H1 (cell line): Measurements from ENCODE around the gene GTF2F2. TPM values are rescaled to one million over a fixed set of nuclear protein-coding genes. Genes with fewer than 3 reads are reported as not detected.

Experiments used
- CTCF ChIA-PET: fragments of 300-600 bp; sonication (Branson Sonifier 250); formaldehyde crosslinking; loops from one replicate; lab custom pipeline; 2021; ENCODE audit not compliant: partially characterized antibody; lab: Charles Lee
- POLR2A ChIA-PET: fragments of 300-600 bp; sonication (Branson Sonifier 250); formaldehyde crosslinking; loops from one replicate; lab custom pipeline; 2021; ENCODE audit warnings: inconsistent platforms; ENCODE audit not compliant: partially characterized antibody; lab: Charles Lee
- DNase-seq, 2 experiments: peaks; one replicate each; pipeline versions ENCODE4 v3.0.0 to v3.0.0-alpha.2; 2010 to 2022; ENCODE audit warnings: low spot score in 2 of 2, low read depth in 1 of 2, mixed read lengths in 1 of 2
- FAIRE-seq: peaks from 2 replicates; lab custom pipeline; 2011; peaks lifted over from hg19 to GRCh38; lab: Jason Lieb, UNC
- H2AFZ ChIP-seq: 2 replicates; pipeline ENCODE4 v1.8.1; 2012; ENCODE audit warnings: low read length, inconsistent platforms
- H2AK5ac ChIP-seq: 2 replicates; pipeline ENCODE4 v1.6.1; 2013; ENCODE audit warnings: low read depth, low read length
- H2BK120ac ChIP-seq: replicated peaks from 2 replicates; pipeline ENCODE3; 2013; ENCODE audit warnings: low read depth, low read length, inconsistent platforms
- H2BK12ac ChIP-seq: 2 replicates; pipeline ENCODE4 v1.6.1; 2013; ENCODE audit warnings: low read depth, low read length
- H2BK15ac ChIP-seq: 2 replicates; pipeline ENCODE4 v1.6.1; 2013; ENCODE audit warnings: low read length
- H2BK20ac ChIP-seq: 2 replicates; pipeline ENCODE4 v1.6.1; 2013; ENCODE audit warnings: low read length
- H2BK5ac ChIP-seq: 2 replicates; pipeline ENCODE4 v1.6.1; 2013; ENCODE audit warnings: low read depth, low read length
- H3K14ac ChIP-seq: 2 replicates; pipeline ENCODE4 v1.6.1; 2013; ENCODE audit warnings: inconsistent platforms; ENCODE audit not compliant: insufficient read length
- H3K18ac ChIP-seq: 2 replicates; pipeline ENCODE4 v1.6.1; 2013; ENCODE audit warnings: low read length; ENCODE audit errors: extremely low read depth
- H3K23ac ChIP-seq: 2 replicates; pipeline ENCODE4 v1.6.1; 2013; ENCODE audit warnings: inconsistent platforms; ENCODE audit not compliant: insufficient read length
- H3K23me2 ChIP-seq: 2 replicates; pipeline ENCODE4 v1.6.1; 2013; ENCODE audit warnings: low read depth, low read length
- H3K27ac ChIP-seq: 2 replicates; pipeline ENCODE4 v1.6.1; 2011; ENCODE audit warnings: low read depth, low read length, inconsistent platforms
- H3K27me3 ChIP-seq, 4 experiments: replicated peaks in 1 of 4; 1 replicate in 1 of 4; 2 replicates in 3 of 4; pipeline versions ENCODE4 v1.6.1 to v1.8.1; 2011 to 2013; ENCODE audit warnings: low read length in 3 of 4, mild to moderate bottlenecking in 3 of 4, inconsistent platforms in 2 of 4, mixed read lengths in 2 of 4, moderate library complexity in 1 of 4; ENCODE audit not compliant: control insufficient read depth in 3 of 4, insufficient read depth in 3 of 4; ENCODE audit errors: extremely low read depth in 1 of 4
- H3K36me3 ChIP-seq, 4 experiments: 2 replicates each; pipeline versions ENCODE4 v1.6.1 to v1.8.1; 2011 to 2013; ENCODE audit warnings: mild to moderate bottlenecking in 4 of 4, low read length in 3 of 4, moderate library complexity in 2 of 4, control low read depth in 1 of 4, inconsistent platforms in 1 of 4; ENCODE audit not compliant: insufficient read depth in 4 of 4, control insufficient read depth in 2 of 4
- H3K4ac ChIP-seq: replicated peaks from 2 replicates; pipeline ENCODE3; 2013; ENCODE audit warnings: low read length, low read depth, mixed read lengths, inconsistent platforms; ENCODE audit not compliant: insufficient read length
- H3K4me1 ChIP-seq, 4 experiments: replicated peaks in 1 of 4; 1 replicate in 1 of 4; 2 replicates in 3 of 4; pipeline versions ENCODE4 v1.6.1 to v1.8.1; 2011 to 2013; ENCODE audit warnings: low read length in 3 of 4, inconsistent platforms in 2 of 4, mixed read lengths in 1 of 4; ENCODE audit not compliant: insufficient read depth in 4 of 4, control insufficient read depth in 3 of 4
- H3K4me2 ChIP-seq, 2 experiments: 2 replicates each; pipeline versions ENCODE4 v1.6.1 to v1.8.1; 2011 to 2013; ENCODE audit warnings: low read depth in 2 of 2, low read length in 2 of 2, control low read depth in 1 of 2, inconsistent platforms in 1 of 2, mild to moderate bottlenecking in 1 of 2; ENCODE audit not compliant: insufficient read depth in 1 of 2
- H3K4me3 ChIP-seq, 4 experiments: fragments of 200-600, 300-600 bp in 1 of 4; sonication (generic), shearing (Covaris generic), sonication (Bioruptor Twin) in 1 of 4; 2 replicates each; pipeline versions ENCODE4 v1.5.1 to v1.8.1; 2011 to 2016; ENCODE audit warnings: low read length in 4 of 4, low read depth in 3 of 4, control low read depth in 2 of 4, inconsistent platforms in 2 of 4, mild to moderate bottlenecking in 2 of 4, mixed read lengths in 1 of 4, moderate library complexity in 1 of 4; ENCODE audit not compliant: insufficient read depth in 2 of 4; ENCODE audit errors: extremely low read depth in 1 of 4
- H3K56ac ChIP-seq: replicated peaks from 2 replicates; pipeline ENCODE3; 2013; ENCODE audit warnings: low read depth, mild to moderate bottlenecking, mixed read lengths, low read length, inconsistent platforms; ENCODE audit not compliant: insufficient read length
- H3K79me1 ChIP-seq: 2 replicates; pipeline ENCODE4 v1.6.1; 2013; ENCODE audit warnings: low read depth, low read length, control low read depth
- H3K79me2 ChIP-seq, 2 experiments: 2 replicates each; pipeline versions ENCODE4 v1.6.1 to v1.8.1; 2012 to 2013; ENCODE audit warnings: low read length in 2 of 2, mild to moderate bottlenecking in 2 of 2, inconsistent platforms in 1 of 2; ENCODE audit not compliant: insufficient read depth in 2 of 2, control insufficient read depth in 1 of 2
- H3K9ac ChIP-seq, 4 experiments: replicated peaks in 1 of 4; 1 replicate in 1 of 4; 2 replicates in 3 of 4; pipeline versions ENCODE4 v1.6.1 to v1.8.1; 2011 to 2013; ENCODE audit warnings: low read depth in 3 of 4, low read length in 3 of 4, control low read depth in 2 of 4, mild to moderate bottlenecking in 2 of 4, moderate library complexity in 2 of 4, inconsistent platforms in 1 of 4; ENCODE audit errors: extremely low read depth in 1 of 4
- H3K9me3 ChIP-seq, 2 experiments: 2 replicates each; pipeline versions ENCODE4 v1.6.1 to v1.8.1; 2012 to 2013; ENCODE audit warnings: mild to moderate bottlenecking in 2 of 2, moderate library complexity in 2 of 2, control low read depth in 1 of 2, inconsistent platforms in 1 of 2, low read depth in 1 of 2, low read length in 1 of 2, mixed read lengths in 1 of 2; ENCODE audit not compliant: insufficient read depth in 2 of 2
- H4K20me1 ChIP-seq, 2 experiments: replicated peaks in 1 of 2; 2 replicates each; pipeline versions ENCODE3 to v1.8.1; 2011 to 2013; ENCODE audit warnings: inconsistent platforms in 2 of 2, low read length in 2 of 2, mild to moderate bottlenecking in 1 of 2; ENCODE audit not compliant: insufficient read depth in 2 of 2, control insufficient read depth in 1 of 2
- H4K5ac ChIP-seq: 2 replicates; pipeline ENCODE4 v1.6.1; 2013; ENCODE audit warnings: low read length, low read depth, mixed read lengths, inconsistent platforms; ENCODE audit not compliant: insufficient read length
- H4K8ac ChIP-seq: 2 replicates; pipeline ENCODE4 v1.8.0; 2013; ENCODE audit warnings: mild to moderate bottlenecking, moderate library complexity, low read length, inconsistent platforms; ENCODE audit not compliant: insufficient read depth; ENCODE audit errors: extremely low read depth
- H4K91ac ChIP-seq: replicated peaks from 2 replicates; pipeline ENCODE3; 2013; ENCODE audit warnings: low read length, mixed read lengths, inconsistent platforms; ENCODE audit not compliant: insufficient read length
- GTF2F1 ChIP-seq: IDR thresholded peaks from 2 replicates; pipeline ENCODE4 v1.6.1; 2012; ENCODE audit warnings: low read depth, low read length, improper control_type of control experiment, borderline replicate concordance
- WGBS, 2 experiments: shearing (Covaris generic) in 1 of 2; methylation state at CpG; one replicate each; pipeline versions ENCODE4 v1.1.6 to v1.1.7; 2013 to 2015; ENCODE audit warnings: low lambda C conversion rate in 2 of 2, mixed read lengths in 2 of 2, inconsistent platforms in 1 of 2, low coverage in 1 of 2, missing lambda C conversion rate in 1 of 2; ENCODE audit not compliant: insufficient replicate concordance in 2 of 2, insufficient coverage in 1 of 2, insufficient read length in 1 of 2; ENCODE audit errors: extremely low coverage in 1 of 2, missing lambda C conversion rate in 1 of 2; 5-methylcytosine and 5-hydroxymethylcytosine counted together
- polyA plus RNA-seq, 7 experiments: library from polyadenylated mRNA; depleted of rRNA in 3 of 7; stranded (reverse) in 5 of 7; unstranded in 2 of 7; fragments of >200 nt in 5 of 7; fragments of 200-250 nt in 2 of 7; gene quantifications; 1 replicate in 5 of 7; 2 replicates in 1 of 7; 4 replicates in 1 of 7; pipeline versions ENCODE4 v1.2.1 to v1.2.3, GENCODE V29; 2011 to 2013; ENCODE audit warnings: missing spikeins in 2 of 7, mixed read lengths in 2 of 7
- total RNA-seq: library from RNA; stranded (reverse); fragmentation: NEBNext Ultra II Directional; extraction: Animal tissue kit (Norgen Biotek cat#: 25700); gene quantifications from 2 replicates; pipeline ENCODE4 v1.2.1, GENCODE V29; 2021

The GTF2F2 gene
- total and polyA plus RNA-seq, 2 of the 8 experiments (the other 6 are each of a cell fraction or from before 2014, with no cell fraction given) = 10.8 to 31.1 TPM

DNA sequence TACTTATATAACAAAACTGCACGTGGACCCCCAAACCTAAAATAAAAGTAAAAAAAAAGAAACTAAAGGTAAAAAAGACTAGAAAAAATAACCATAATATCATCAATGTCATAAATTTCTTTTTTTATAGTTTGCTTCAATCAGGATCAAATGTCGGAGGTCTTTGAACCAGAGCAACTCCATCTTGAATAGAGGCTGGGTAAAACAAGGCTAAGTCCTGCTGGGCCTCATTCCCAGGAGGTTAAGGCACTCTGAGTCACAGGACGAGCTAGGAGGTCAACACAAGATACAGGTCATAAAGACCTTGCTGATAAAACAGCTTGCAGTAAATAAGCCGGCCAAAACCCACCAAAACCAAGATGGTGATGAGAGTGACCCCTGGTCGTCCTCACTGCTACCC, 196.7 kb downstream of the GTF2F2 start:
- Histone ChIP-seq H4K20me1 (no peaks in the 10 kb centered on the region), H3K23ac (no peak overlapping the region), H3K9ac (no peak overlapping the region), H3K23me2 (0 out of 2 replicates have a peak, but pooled peaks cover under 1% of the 10 kb centered on the region), H4K8ac (no peak overlapping the region), H3K27me3 (no peaks in the 10 kb centered on the region), H3K4me3 (no peak overlapping the region), H3K36me3 (no peaks in the 10 kb centered on the region), H2AK5ac (no peak overlapping the region), H4K5ac (no peak overlapping the region), H3K56ac (no peak overlapping the region), H2AFZ (no peak overlapping the region), H2BK120ac (no peak overlapping the region), H3K18ac (no peak overlapping the region), H3K4me1 (peaks cover 0 to under 1% (median 0%) of the 10 kb centered on the region in 4 experiments; a peak in 2 of 7 replicates), H2BK15ac (no peak overlapping the region), H3K4ac (no peak overlapping the region), H3K9me3 (no peaks in the 10 kb centered on the region), H2BK12ac (no peak overlapping the region), H2BK20ac (no peak overlapping the region), H3K79me2 (no peaks in the 10 kb centered on the region), H3K4me2 (no peak overlapping the region), H2BK5ac (no peak overlapping the region), H3K79me1 (no peaks in the 10 kb centered on the region), H3K14ac (no peak overlapping the region), H3K27ac (no peak overlapping the region), H4K91ac (no peak overlapping the region)
- DNase-seq (no peak), FAIRE-seq (no peak)
- WGBS, 2 experiments = 86% methylated on average over 5 of the region's 5 CpGs; no CpG with 5 or more reads in 1 of the 2 experiments
- ChIA-PET CTCF (no interaction called here), POLR2A (interaction anchor here (0.9 to 17.8 kb wide), 4 partner anchors 8 to 28 kb away, joined by 3 to 319 read pairs (median 6); partner anchors contain the start of gene TPT1)
- no peak for TF ChIP-seq GTF2F1
